Measurements from ENCODE around the gene CRACR2B.

The CRACR2B gene

DNA sequence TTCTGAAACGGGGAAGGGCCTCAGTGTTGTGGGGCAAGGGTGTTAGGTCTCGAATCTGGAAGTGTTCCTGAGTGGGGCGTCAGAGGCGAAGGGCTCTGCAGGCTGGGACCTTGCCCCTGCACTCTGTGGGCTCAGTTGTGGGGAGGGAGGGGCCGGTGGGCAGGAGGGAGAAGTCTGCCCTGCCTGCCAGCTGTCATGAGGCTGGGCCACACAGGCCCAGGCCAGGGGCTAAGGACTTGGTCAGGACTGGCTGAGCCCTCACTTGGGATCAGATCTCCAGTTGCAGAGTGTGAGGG, at the start of gene CRACR2B:
Gene CRACR2B (plus strand): TSS at position 23 of the 296 bp plus-strand sequence. CDS start 689 bp downstream, outside the sequence.
- DNase-seq (ENCODE audit: low spot score): no peak

DNA sequence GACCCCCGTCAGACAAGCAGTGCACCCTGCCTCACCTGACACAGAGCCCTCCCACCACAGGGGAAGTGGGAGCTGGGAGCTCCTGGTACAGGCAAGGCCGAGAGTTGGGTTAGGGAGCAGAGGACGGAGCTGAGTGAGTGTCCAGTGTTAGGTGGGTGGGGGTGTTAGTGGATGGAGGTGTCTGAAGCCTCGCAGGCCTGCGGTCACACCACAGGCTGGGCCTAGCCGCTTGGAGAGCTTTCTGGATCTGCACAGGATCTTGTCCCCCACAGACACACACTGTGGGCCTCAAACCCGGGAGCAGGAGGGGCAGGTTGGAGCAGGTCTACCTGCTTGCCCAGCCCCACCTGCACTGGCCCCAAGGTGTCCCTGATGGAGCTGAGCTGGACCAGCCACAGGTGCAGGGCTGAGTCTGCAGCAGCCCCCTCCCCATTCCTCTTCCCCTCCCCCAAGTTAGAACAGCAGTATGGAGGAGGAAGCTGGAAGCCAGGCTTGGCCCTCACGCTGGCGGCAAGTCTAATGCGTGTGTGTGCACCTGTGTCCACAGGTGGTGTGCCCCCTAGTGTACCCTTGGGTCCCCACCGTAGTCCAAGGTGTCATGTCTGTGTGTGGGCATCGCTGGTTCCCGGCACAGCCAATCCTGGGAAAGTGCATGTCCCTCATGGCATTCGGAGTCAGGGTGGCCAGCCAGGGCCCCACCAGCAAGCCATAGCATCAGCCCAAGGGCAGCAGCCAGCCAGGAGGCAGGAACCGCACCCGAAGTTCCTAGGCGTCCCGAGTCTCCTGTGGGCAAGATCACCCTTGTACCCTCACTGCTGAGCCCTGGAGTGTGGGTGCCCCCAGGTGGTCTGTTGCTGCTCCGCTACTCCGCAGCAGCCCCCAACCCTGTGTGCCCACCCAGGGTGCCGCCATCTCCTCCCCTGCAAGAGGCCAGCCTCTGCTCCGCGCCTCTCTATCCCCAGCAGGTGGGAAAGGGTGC, 48.5 kb upstream of the CRACR2B start:
- no peak for DNase-seq (ENCODE audit: low spot score)

DNA sequence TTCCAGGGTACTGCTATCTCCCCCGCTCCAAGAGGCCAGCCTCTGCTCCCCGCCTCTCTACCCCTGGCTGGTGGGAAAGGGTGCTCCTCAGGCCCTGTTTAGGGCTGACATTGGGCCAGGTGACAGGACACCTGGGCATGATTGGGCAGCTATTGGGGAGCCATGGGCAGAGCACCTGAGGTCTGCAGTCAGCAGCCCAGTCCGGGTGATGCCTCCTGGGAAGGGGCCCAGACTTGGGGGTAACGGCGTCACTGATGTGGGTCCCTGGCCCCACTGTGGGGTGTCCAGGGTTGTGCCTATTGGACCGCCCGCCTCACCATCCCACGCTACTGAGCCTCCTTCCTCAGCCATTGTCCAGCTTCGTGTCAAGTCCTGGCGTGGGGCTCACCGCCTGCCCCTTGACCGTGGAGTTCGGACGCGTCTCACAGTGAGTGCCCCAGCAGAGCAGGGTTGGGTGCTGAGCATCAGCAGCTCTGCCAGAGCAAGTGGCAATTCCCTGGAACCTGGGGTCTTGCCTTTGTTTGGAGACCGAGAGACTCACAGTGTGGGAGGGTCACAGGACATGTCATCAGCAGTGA, 47.7 kb upstream of the CRACR2B start:
- no peak for DNase-seq (ENCODE audit: low spot score)

DNA sequence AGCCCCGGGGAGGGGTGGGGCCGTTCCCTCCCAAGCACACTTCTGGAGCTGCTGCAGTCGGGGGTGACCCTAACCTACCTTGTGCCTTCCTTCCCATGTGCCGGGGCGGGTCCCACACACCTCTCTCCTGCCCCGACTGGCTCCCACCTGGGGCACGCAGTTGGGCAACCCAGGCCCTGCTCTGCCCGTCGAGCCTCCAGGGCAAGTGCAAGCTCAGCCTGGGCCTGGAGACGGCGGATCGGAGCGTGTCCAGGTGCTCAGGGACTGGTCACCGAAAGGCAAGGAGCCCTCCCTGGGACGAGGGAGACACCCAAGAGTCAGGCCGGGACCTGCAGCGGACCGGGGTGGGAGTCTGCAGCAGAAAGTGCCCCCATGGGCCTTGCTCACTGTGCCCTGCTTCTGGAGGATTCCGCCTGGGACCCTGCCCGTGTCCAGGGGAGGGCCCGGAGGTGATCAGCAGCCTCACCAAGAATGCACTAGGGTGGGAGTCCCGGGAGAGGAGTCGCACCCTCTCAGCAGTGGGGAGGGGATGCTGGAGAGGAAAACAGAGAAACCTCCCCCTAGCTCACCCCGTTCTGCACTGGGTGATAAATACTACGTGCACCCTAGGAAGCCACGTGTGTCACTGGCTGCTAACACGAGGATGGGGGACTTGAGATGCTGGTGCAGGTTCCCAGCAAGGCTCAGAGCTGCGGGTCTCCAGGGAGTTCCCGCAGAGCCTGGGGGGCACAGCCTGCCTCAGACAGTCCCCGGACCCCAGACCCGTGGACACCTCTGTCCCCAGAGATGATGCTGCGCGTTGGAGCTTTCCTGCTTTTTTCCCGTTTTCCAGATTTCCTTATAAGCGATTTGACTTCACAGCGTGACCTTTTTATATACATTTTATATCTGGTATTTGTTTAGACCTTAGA, 45.2 kb upstream of the CRACR2B start:
- DNase-seq (ENCODE audit: low spot score): no peak

DNA sequence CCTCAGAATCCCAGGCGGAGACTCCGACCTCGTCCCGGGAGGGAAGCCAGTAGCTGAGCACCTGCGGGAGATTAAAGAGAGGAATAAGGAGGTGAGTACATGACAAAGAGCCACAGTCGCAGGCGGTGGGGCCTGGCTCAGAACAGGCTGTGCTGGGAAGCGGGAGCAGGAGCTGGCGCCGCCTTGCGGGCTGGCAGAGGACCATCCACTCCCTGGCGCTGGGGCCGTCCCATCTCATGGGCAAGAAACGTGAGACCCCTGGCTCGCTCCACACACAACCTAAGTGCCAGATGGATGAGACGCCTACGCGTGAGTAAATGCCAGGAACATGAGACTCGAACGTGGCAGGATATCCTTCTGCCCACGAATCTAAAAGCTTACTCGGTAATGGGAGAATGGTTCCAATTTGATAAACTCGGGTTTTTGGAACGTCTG, 44.1 kb upstream of the CRACR2B start:
- DNase-seq (ENCODE audit: low spot score): peak; percentile 85

DNA sequence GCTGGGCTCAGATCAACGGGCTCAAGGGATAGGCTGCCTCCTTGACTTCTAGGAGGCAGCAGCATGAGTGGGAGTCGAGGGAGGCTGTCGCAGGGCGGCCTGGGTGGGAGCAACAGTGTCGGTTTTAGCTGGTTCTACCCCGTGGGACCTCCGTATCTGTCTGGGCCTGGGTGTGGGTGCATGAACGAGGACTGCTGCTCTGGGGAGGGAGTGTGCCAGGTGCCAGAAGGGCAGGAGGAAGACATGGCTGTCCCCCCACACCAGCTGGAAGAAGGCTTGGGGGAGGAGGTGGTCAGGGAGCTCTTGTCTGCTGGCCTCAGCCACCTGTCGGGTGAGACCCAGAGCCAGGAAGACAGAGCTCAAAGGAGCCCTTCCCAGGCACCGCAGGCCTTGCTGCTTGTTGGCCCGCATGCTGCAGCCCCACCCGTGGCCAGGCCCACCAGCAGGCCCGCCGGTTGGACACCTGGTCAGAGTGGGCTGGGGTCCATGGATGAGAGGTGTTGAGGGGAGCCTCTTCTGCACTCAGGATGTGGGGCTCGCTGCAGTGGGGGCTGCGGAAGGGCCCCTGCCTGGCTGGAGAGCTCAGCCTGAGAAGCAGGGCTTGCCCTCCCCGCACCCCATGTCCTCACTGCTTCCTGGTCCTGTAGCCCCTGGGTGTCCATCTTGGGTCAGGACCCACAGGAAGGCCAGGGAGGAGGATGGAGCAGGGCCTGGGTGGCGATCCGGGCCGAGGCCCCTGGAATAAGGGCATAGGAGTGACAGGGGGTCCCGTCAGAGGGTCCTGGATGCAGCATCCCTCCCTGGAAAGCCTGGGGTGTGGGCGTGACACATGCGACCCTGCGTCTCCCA, 41.3 kb upstream of the CRACR2B start:
- DNase-seq (ENCODE audit: low spot score): no peak

DNA sequence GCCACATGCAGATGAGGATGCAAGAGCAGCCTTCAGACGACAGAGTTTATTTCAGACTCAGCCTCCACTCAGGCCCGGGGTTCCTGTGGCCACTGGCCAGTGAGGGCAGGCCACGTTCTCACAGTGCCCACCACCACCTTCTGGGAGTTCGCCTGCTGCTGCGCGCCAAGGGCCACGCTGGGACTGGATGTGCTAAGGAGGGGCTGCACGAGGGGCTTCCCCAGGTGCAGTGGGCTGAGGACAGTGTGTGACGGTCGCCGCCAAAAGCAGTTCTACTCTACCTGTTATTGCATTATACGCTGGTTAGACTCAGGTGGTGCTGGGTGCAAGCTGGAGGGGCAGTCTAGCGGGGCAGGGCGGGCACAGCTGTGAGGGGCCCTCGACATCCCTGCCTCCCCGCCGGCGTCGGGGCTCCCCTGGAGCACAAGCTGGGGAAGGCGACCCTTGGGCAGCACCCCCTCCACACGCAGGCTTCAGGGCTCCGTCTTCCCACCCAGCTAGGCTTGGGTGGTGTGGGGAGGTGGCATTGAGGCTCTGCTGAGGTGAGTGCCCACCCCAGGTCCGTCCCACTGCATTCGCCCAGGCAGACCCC, 40.5 kb upstream of the CRACR2B start:
- no peak for DNase-seq (ENCODE audit: low spot score)

DNA sequence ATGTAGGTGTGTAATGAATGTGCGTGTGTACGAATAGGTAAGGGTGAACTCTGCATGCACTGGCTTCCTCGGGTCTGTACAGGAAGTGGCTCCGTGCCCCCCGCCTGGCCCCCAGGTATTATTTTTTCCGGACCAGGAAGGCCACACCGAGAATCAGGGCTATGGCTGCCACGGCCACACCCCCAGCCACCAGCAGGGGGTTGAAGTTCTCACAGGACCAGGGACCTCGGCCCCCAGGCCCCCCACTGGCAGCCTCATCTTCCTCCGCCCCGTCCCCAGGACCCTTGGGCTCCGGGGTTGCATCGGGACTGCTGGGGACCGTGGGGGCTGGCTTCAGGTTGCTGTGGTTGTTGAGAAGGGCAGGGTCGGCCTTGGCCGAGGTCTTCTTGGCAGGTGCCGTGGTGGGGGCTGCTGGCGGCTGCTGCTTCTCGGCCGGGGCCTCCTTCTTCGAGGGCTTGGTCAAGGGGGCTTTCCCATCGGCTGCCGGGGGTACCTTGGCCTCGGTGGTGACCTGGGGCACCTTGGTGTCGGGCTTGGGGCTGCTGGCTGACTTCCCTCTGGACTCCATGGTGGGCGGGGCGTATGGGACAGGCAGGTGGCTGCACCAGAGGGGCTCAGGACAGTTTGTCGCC, 39.6 kb upstream of the CRACR2B start:
- DNase-seq (ENCODE audit: low spot score): no peak

DNA sequence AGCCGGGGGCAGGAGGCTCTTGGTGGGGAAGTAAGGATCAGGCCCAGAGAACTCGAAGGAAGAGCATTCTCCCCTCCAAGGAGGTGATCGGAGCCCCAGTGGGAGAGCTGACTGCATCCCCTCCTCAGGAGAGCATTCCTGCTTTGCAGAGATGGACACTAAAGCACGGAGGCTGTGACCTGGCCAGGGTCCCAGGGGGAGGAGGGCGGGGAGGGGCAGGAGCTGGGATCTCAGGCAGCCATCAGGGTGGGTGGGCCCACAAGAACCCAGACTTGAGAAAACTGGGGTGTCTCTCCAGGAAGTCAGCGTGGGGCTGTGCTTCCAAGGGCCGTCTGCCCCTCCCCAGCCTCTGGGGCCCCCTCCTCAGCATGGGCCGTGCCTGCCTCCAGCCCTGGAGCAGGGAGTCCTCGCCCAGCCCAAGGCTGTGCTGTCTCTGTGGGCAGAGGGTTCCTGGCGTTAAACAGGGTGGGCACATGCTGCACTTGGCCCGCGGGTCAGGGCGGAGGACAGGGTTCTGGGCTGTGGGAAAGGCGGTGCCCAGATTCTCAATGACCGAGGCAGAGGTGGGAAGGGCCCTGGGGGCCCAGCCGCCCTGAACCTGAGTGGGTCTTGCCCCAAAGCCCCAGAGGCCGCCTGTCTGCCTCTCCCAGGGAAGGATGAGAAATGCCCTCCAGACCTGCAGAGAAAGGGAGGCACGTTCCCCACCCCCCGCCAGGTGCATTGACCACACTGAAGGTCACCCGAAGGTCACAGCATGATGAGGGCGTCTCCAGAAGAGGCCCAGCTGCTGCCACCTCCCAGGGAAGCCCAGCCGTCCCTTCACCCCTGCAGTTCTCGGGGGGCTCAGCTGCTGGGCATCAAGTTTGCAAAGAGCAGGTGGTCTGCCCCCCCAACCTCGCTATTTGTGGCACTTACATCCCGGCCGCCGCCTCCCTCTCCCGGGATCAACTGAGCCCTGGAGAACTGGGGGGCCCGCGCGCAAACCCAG, 38.5 kb upstream of the CRACR2B start:
- DNase-seq (ENCODE audit: low spot score): no peak

DNA sequence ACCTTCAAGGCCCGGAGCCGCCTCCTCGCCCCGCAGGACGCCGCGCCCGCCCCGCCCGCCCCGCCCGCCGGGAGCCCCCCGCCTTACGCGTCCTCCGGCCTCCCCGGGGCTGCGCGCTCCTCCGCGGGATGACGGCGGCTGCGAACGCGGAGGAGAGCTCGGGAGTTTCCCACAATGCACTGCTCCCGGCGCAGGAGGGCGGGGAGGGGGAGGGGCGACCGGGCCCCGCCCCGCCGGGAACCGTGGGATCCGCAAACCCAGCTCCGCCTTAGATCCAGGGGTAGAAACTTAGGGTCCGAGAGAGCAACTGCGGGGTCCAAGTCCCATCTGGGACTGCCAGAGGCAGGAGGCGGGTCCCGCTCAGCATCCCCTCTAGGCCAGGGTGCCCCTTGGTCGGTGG, 37.8 kb upstream of the CRACR2B start, which contains the start of gene CEND1:
Gene CEND1 (minus strand): TSS at position 148 of the 400 bp plus-strand sequence. CDS start 1,514 bp downstream, outside the sequence.
- DNase-seq (ENCODE audit: low spot score): no peak

DNA sequence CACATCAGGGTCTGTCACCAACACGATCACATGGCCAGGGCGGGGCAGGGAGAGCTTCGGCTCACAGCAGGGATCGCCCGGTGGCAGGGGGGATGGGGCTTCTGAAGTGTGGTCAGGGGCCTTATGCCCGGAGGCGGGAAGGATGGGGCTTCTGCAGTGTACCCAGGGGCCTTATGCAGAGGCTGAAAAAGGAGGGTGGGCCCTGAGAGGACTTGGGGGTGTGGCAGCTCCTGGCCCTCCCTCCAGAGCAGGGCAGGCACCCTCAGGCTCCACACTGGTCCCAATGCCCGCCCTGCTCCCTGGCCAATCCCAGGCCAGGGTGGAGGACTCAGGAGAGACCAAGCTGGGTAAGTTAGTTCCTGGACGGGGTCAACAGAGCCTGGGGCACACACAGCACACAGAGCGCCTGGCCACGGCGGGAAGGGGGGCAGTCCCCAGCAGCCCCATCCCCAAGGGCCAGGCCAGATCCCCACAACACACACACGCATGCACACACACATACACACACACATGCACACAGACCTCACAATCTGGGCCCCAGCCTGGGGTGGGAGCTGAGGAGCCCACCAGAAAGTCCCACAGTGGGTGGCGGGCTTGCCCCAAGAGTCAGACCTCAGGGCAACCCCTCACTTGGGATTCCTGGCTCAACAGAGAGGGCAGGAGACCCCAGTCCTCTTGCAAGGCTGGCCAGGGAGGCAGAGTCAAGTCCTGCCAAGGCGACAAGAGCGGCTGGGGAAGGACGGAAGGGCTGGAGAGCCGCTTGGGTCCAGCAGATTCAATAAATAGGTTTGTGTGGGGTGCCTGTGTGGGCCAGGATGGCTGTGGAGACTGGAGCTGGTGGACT, 36.8 kb upstream of the CRACR2B start:
- no peak for DNase-seq (ENCODE audit: low spot score)

DNA sequence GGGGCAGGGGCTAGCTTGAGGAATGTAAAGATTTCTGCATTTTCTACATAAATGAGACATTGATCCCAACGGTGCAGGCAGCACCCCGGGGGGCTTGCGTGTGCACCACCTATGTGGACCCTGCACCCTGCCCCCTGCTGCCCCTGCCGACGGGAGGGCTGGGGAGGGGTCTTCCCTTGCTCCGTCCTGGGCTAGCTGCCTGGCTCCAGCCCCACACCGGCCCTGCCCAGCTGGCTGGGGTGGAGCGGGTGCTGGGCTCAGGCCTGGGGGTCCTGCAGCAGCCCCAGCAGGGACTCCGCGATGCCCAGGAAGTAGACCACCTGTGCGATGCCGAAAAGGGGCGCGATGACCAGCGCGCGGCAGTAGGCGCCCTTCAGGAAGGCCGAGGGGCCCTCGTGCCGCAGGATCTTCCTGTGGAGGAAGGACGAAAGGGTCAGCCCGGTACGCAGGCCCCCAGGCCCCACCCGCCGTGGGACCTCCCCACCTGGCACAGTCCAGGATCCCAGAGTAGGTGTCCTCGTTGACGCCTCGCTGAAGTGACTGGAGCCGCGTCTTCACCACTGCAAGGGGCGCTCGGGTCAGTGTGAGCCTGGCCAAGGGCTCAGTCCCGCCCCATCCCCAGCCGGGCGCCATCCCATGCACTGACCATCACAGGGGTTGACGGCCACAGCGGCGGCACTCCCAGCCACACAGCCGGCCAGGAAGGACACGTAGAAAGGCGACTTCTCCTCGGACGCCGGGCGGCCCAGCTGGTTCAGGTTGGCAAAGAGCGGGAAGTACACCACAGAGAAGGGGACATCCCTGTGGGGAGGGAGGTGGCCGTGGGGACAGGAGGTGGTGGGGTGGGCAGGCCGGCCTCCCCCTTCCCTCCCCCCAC, 35.8 kb upstream of the CRACR2B start:
- no peak for DNase-seq (ENCODE audit: low spot score)

DNA sequence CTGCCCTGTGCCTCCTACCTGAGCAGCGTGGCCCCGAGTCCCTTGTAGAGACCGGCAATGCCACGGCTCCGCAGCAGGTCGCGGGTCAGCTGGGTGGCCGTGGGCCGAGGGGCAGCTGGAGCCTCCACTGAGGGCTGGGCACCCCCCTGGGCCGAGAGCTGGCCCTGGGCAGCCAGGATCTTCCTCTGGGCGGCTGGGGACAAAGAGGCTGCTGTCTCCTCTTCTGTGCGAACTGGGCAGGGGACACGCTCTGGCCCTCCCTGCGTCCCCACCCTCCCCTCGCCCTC, 35.2 kb upstream of the CRACR2B start:
- DNase-seq (ENCODE audit: low spot score): no peak

DNA sequence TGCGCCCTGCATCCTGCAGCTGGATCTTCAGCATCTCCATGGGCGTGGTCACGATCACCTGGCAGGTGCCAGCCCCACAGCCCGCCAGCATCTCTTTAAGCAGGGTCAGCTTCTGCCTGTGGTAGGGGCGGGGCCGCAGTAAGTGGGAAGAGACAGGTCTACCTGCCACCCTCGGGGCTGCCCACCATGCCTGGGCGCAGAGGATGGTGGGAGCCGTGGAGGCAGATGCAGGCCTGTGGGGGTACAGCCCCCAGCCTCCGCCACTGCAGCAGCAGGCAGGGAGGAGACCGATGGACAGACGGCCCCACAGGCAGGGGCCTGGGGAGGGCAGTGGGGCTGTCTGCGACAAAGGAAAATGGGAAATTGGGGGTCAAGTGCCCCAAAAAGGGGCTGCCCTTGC, 34.8 kb upstream of the CRACR2B start:
- DNase-seq (ENCODE audit: low spot score): no peak

DNA sequence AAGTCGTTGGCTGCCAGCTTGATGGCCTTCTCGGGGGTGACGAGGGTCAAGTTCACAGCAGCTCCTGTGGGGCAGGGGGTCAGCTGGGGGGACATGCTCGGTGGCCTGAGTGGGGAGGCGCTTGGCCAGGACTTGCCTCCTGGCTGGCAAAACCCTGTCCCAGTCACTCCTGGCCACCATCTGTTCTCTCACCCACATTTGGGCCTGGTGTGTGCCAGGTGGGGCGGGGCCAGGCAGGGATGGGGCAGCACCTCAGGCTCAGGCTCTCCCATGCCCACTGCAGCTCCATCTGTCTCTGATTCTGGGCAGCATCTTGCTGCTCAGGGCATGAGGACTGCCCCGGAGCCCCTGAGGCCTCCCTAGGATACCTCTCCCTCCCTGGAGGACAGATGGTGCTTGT, 34.2 kb upstream of the CRACR2B start:
- DNase-seq (ENCODE audit: low spot score): no peak

DNA sequence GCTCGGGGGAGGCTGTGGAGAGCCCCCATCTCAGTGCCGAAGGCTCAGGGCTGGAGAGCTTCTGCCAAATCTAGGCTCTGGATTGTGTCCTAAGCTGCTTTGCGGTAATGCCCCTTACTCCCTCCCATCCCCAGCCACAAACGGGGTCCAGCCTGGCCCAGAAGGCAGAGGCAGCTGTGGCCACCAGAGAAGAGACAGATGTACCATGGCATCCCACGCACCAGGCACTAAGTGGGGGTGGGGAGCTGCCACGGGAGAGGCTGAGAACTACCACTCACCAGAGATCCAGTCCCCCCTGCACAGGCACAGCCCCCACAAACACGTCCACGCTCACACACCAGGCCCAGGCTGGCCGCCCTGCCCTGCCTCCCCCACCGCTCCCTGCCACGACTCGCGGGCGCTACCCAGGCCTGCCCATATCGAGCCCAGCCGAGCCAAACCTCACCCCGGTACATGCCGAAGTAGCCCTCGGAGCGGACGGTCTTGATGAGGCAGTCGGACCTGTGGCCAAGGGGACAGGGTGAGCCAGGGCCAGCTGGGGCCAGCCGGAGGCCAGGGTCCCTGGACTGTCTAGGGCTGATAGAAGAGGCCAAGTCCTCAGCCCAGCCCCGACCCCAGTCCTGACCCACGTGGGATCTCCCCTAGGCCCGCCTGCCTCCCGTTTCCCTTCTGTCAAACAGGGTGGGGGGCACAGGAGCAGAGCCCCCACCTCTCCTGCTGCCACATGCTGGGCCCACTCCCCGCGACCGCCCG, 33.5 kb upstream of the CRACR2B start:
- DNase-seq (ENCODE audit: low spot score): no peak

All from RKO (cell line).